ENCODE data around the gene SYNPO. TPM values are rescaled to one million over a fixed set of nuclear protein-coding genes. Genes with fewer than 3 reads are reported as not detected.
A peak's percentile ranks its signal among the peaks of the same experiment; 100 is the strongest.

Gene SYNPO
- total RNA-seq, 1 donor from 2014 or later: 715 TPM

DNA sequence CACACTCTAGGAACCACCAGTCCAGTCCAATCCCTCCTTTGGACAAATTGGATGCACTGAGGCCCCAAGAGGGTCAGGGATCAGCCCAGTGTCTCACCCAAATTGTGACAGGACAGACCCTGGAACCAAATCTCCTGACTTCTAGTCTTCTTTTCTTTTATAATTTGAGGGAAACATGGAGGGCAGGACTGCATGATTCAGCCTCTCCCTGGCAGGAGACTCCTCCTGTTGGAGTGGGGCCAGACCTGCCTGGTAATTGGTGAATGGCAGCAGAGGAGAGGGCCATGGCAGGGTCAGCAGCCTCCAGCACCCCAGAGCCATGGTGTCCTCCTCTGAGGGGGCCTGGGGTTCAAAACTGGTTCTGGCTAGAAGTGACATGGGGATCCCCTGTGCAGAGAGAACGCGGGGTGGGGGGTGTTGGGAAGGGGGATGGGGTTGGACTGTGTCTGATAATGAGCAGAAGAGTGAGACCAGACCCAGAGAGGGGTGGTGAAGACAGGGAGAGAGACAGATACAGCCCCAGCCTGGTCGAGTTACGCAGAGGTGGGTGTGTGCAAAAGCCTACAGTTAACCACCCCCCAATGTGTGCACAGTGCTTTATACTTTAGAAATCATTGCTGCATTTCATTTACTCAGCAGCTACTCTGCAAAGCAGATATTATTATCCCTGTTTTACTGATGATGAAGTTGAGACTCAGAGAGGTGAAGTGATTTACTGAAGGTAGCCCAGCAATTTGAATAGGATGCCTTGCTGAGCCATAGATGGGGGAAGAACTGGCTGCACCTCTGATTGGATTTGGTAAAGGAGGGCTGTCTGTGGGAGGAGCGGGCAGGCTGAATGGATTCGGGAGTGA lies 3.8 kb upstream of the SYNPO start:
- Histone ChIP-seq H3K9me3 (replicated peaks) (no peaks in the 10 kb centered on the region), H3K4me3 (no peak overlapping the region), H3K27me3 (ENCODE audit: low read depth) (no peaks in the 10 kb centered on the region), H3K27ac (replicated peaks) (peak overlapping the region; percentile 97), H3K36me3 (no peaks in the 10 kb centered on the region), H3K4me1 (peaks cover 87% of the 10 kb centered on the region)
- peak; percentile 55 for DNase-seq
- no peak for TF ChIP-seq CTCF (IDR thresholded peaks at IDR 0.05; ENCODE audit: borderline replicate concordance)
- intact Hi-C loops (cut with micrococcal nuclease): no loop called here

GRCh38 chr5:150637245-150638052 lies 3.0 kb upstream of the SYNPO start:
- H3K36me3 ChIP-seq: no peaks in the 10 kb centered on the region

DNA sequence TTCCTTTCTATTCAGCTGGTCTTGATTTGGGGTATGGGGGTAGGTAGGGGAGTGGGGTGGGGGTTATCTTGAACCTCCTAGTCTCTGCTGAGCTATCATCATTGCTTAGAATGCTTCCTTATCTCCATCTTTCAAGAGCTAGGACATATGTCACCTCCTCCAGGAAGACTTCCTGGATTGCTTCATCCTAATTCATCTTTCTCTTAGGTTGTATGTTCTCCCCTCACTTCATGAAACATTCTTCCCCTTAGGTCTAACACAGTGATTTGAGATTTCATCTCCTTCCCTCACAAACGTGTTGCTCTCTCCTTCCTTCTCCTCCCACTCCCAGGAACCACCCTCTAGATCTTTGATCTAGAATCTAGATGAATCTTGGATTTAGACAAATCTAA lies 2.4 kb upstream of the SYNPO start:
- Histone ChIP-seq H3K4me3 (no peak overlapping the region), H3K9me3 (replicated peaks) (no peaks in the 10 kb centered on the region), H3K27me3 (ENCODE audit: low read depth) (no peaks in the 10 kb centered on the region), H3K27ac (replicated peaks) (peak overlapping the region; percentile 97), H3K4me1 (peaks cover 87% of the 10 kb centered on the region), H3K36me3 (no peaks in the 10 kb centered on the region)
- no peak for TF ChIP-seq CTCF (IDR thresholded peaks at IDR 0.05; ENCODE audit: borderline replicate concordance)
- intact Hi-C loops (cut with micrococcal nuclease): no loop called here
- DNase-seq: no peak

More at GRCh38 chr5:150637245-150638052, 3.0 kb upstream of the SYNPO start:
- TF ChIP-seq CTCF (IDR thresholded peaks at IDR 0.05; ENCODE audit: borderline replicate concordance): no peak
- no peak for DNase-seq
- Histone ChIP-seq H3K27ac (replicated peaks) (peak overlapping the region; percentile 97), H3K27me3 (ENCODE audit: low read depth) (no peaks in the 10 kb centered on the region), H3K9me3 (replicated peaks) (no peaks in the 10 kb centered on the region), H3K4me1 (peaks cover 87% of the 10 kb centered on the region), H3K4me3 (no peak overlapping the region)
- intact Hi-C loops (cut with micrococcal nuclease): no loop called here

DNA sequence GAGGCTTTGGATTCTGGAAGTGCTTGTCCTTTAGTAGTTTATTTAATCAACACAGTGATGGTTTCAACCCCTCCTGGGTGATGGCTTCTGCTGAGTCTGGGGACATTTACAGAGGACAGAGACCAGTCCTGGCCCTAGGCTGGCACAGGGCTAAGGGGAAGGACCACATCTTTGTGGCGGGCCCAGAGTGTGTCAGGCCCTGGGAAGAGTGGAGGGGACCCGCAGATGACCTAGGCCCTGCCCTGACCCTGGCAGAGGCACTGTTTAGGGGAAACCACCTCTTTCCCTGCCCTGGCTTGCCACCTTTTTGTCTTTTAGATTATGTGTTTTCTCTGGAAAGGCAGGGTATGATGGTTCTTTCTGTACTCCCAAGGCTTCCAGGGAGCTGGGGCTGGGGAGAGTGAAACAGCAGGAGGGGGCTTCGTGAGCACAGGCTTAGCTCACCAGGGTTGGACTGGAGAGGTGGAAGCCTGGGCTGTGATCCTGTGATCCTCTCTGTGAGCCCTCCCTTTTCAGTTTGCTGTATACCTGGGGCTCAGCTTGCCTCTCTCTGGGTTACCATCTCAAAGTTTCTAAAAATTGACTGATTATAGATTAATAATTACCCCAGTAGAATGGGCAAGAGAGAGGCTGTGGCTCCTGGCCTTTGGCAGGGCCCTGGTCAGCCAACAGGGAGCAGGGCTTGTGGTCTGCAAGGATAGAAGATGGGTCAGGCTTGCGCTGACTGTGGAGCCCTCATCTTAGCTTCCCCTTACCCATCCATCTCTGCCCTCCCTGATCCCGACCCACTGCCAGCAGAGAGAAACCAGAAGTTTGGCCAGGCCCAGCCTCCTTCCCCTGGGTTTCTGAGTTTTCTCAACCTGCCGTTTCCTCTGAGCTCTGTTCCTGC lies 1.7 kb upstream of the SYNPO start:
- intact Hi-C loops (cut with micrococcal nuclease): no loop called here
- no peak for DNase-seq
- H3K9me3 ChIP-seq (replicated peaks): no peaks in the 10 kb centered on the region
- no peaks in the 10 kb centered on the region for H3K27me3 ChIP-seq (ENCODE audit: low read depth)
- H3K4me3 ChIP-seq: no peak overlapping the region
- no peak for TF ChIP-seq CTCF (IDR thresholded peaks at IDR 0.05; ENCODE audit: borderline replicate concordance)
- H3K4me1 ChIP-seq: peaks cover 89% of the 10 kb centered on the region
- peak overlapping the region; percentile 97 for H3K27ac ChIP-seq (replicated peaks)
- no peaks in the 10 kb centered on the region for H3K36me3 ChIP-seq

GRCh38 chr5:150639377-150639692 lies 1.1 kb upstream of the SYNPO start:
- Histone ChIP-seq H3K27me3 (ENCODE audit: low read depth) (no peaks in the 10 kb centered on the region), H3K9me3 (replicated peaks) (no peaks in the 10 kb centered on the region), H3K4me1 (peaks cover 95% of the 10 kb centered on the region), H3K4me3 (peak overlapping the region; percentile 66), H3K36me3 (no peaks in the 10 kb centered on the region), H3K27ac (replicated peaks) (peak overlapping the region; percentile 97)
- no peak for DNase-seq
- intact Hi-C loops (cut with micrococcal nuclease): no loop called here
- TF ChIP-seq CTCF (IDR thresholded peaks at IDR 0.05; ENCODE audit: borderline replicate concordance): no peak

Measured in left ventricle myocardium inferior (tissue), 1 donor.